ENCODE measurements around the gene SHBG.
"Not testable (repeated sequence)": the region's sequence is repeated elsewhere in the genome, so short reads cannot be mapped to it uniquely, and the experiment has no call there.

SHBG gene

DNA sequence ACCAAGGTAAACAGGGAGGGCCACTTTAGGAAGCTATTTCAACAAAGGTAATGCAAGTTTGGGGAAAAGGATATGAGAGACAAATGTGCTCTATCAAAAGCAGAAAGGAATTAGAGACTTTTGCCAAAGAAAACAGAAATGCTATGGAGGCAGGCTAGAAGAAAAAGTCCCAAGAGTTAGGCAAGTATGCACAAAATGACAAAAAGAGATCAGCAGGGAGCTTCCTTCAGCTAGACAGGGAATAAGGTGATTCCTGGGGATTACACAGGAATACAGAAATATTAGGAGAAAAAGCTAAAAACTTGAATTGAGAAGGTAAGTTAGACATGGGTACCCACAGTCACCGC, 17.7 kb upstream of the SHBG start:
- DNase-seq = no peak

DNA sequence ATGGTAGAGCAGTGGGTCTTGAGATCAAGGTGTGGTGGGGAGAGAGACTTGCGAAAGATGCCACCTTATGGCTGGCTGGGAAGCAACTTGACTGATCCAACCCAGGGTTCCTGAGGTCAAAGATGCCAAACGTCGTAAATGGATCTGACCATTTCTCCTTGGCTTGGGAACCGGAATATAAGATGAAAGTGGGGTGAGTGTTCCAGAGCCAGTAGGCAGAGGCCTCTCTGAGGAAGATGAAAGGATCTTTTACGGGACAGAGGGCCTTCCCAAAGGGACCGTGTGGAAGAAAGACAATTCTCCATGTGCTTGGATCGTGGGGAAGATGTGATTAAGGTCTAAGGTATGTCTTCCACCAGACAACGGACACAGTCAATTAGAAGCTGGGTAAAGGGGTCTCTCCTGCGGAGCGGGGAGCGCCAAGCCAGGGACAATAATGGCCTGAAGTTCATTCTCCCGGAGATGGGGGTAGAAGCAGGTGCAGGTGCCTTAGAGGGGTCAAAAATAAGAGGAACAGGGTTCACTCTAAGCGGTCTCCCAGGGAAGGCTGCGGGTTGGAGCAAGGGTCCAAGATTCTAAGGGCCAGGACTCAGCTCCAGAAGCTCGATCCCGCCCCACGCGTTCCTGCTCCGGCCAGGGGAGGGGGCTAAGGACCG, 16.0 kb upstream of the SHBG start:
- DNase-seq = no peak

DNA sequence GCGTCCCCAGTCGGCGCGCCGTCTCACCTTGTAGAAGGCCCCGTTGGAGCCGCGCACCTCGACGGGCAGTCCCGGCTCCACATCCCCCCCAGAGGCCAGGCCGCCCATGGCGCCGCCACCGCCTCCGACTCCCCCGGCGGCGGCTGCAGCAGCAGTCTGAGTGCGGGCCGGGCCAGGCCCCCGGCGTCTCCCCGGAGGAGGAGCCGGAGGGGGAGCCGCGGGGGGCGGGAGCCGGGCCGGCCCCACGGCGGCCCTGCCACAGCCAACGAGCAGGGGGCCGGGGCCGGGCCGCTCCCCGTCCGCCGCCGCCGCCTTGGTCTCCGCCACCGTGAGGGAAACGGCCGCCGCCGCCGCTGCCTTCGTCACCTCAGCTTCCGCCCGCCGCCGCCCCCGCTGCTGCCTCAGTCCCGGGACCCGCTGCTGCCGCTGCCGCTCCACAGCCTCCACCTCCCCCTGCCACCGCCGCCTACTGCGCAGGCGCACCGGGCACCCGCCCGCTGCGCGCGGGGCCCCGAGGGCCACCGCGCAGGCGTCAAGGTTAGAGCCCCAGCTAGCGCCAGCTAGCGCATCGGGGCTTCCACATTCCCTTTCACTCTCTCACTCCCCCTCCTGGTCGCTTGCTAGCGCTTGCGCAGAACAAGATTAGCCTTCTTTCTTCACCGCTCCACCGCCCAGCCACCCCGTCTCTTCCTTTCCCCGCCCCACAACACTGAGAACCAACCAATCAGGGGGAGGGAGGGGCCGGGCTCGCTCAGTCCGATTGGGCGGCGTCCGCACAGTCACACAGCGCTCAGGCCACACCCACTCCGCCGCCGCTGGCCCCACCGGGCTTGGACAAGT, 15.3 kb upstream of the SHBG start, which contains the start of gene FXR2:
TSS of gene FXR2 (minus strand) at position 473 of the 840 bp plus-strand sequence. CDS start at position 108, 365 bp downstream.
- peak; percentile 98 for DNase-seq

DNA sequence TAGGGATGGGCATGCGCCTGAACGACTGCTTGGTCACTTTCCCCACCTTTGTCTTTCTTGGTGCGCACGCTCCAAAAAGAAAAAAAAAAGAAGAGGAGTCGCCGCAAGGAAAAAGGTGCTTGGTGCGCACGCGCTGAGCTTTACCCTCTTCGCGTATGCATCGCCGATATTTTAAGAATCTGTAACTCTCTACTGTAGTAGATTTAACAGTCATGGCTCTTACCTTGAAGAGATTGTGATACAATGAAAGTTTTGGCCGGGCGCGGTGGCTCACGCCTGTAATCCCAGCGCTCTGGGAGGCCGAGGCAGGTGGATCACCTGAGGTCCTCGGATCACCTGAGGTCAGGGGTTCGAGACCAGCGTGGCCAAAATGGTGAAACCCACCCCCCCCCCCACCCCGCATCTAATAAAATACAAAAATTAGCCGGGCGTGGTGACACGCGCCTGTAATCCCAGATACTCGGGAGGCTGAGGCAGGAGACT, 14.6 kb upstream of the SHBG start:
- DNase-seq = no peak

DNA sequence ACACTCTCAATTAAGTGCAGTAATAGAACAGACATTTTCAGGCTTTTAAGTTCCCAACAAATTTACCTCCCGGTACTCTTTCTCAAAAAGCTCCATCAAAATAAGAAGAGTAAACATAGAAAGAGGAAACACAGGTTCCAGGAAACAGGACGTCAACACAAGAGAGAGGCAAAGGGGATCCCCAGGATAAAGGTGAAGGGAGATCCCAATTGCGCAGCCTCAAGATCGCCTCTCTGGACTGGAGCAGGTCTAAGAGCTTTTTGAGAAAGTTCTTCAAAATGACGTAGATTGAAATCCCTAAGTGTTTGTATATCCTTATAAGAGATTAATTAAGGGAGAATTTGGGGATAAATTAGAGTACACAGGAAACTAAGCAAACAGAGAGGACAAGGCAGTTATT, 11.3 kb upstream of the SHBG start:
- DNase-seq = no peak

DNA sequence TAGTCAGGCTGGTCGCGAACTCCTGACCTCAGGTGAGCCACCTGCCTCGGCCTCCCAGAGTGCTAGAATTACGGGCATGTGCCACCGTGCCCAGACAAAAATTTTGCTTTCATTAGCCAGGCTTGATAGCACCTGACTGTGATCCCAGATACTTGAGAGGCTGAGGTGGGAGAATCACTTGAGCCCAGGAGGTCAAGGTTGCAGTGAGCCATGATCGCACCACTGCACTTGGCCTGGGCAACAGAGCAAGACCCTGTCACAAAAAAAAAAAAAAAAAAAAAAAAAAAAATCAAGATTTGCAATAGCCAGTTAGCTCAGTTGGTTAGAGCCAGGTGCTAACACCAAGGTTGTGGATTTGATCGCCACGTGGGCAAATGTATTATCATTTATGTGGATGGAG, 9.1 kb upstream of the SHBG start:
- DNase-seq = no peak

DNA sequence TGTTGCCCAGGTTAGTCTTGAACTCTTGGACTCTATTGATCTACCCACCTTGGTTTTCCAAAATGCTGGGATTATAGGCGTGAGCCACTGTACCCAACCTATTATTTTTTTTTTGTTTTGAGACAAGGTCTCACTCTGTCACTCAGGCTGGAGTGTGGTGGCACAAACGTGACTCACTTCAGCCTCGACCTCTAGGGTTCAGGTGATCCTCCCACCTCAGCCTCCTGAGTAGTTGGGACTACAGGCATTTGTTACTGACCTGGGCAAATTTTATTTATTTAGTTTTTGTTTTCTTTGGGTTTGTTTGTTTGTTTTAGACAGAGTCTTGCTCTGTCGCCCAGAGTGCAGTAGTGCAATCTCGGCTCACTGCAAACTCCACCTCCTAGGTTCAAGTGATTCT, 6.3 kb upstream of the SHBG start:
- no peak for DNase-seq

DNA sequence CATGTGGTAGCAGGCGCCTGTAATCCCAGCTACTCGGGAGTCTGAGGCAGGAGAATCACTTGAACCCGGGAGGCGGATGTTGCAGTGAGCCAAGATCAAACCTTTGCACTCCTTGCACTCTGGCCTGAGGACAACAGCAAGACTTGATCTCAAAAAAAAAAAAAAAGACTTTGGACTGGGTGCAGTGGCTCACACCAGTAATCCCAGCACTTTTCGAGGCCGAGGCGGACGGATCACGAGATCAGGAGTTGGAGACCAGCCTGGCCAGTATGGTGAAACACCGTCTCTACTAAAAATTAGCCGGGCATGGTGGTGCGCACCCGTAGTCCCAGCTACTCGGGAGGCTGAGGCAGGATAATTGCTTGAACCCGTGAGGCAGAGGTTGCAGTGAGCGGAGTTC, 4.2 kb upstream of the SHBG start:
- not testable (repeated sequence) for DNase-seq

DNA sequence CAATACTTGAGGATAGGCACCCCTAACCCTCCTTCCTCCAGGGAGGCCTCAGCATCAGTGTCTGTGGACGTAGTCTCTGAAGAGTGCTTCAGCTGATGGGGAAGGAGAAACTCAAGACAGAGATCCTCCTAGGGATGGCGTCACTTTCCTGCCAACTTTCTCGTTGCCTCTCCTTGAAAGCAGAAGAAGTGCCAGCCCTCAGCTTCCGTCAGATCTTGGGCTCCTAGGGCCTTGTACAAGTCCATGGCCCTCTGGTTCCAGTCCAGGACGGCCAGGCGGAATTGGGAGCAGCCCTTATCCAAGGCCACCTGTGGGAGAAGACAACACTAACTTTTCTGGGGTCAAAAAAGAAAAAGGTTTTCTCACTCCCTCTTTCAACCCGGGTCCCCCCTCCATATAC, 3.6 kb upstream of the SHBG start:
- DNase-seq = no peak

DNA sequence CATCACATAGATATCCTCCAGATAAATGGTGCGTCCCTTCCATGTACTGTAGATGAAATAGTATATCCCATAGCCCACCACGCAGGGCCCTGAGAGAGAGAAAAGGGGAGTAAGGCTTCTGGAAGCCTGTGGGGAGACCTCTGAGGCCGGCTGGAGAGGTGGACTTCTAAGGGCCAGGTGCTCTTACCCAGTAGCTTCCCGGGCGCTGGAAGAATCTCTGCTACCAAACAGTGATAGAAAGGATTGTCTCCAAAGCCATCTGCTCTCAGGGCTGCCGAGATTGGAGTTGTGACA, 3.0 kb upstream of the SHBG start:
- DNase-seq = no peak

DNA sequence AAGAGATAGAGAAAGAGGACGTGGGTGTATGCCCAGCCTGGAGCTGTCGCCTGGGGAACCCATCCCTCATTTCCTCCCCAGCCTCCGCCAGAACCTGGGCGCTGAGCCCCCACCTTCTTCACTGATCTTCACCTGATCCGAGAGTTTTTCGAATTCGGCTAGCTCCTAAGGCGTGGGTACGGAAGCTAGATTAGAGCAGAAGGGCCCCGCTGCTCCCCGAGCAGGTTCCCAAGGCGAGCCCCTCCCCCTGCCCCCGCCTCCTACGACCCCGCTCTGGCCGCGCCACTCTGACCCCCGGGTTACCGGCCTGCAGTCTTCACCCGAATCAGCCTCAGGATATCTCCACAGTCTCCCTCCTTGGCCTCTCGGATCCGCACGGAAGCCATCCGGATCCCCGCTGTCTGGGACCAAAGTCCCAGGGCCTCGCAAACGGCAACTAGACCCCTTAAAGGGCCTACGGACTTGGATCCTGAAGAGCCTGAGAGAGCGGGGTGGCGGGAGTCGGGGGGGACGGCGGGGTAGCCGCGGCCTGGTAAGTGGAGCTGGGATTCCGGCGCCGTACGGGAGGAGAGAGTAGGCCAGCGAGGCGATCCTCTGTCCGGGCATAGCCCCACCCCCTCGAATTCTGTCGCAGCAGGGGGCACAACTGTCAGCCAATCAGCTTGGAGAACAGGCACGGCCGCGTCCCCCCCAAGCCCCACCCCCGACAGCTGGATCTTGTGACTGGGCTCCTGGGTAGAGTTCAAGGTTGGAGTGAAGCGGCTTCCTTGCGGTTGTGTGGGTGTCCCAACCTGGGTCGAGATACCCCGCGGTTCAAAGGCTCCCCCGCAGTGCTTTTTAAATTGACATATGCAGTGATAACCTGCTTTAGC, 2.4 kb upstream of the SHBG start, which contains the start of gene SAT2:
TSS of gene SAT2 (minus strand) at position 572 of the 872 bp plus-strand sequence. CDS start at position 386, 186 bp downstream.
- peak; percentile 88 for DNase-seq

DNA sequence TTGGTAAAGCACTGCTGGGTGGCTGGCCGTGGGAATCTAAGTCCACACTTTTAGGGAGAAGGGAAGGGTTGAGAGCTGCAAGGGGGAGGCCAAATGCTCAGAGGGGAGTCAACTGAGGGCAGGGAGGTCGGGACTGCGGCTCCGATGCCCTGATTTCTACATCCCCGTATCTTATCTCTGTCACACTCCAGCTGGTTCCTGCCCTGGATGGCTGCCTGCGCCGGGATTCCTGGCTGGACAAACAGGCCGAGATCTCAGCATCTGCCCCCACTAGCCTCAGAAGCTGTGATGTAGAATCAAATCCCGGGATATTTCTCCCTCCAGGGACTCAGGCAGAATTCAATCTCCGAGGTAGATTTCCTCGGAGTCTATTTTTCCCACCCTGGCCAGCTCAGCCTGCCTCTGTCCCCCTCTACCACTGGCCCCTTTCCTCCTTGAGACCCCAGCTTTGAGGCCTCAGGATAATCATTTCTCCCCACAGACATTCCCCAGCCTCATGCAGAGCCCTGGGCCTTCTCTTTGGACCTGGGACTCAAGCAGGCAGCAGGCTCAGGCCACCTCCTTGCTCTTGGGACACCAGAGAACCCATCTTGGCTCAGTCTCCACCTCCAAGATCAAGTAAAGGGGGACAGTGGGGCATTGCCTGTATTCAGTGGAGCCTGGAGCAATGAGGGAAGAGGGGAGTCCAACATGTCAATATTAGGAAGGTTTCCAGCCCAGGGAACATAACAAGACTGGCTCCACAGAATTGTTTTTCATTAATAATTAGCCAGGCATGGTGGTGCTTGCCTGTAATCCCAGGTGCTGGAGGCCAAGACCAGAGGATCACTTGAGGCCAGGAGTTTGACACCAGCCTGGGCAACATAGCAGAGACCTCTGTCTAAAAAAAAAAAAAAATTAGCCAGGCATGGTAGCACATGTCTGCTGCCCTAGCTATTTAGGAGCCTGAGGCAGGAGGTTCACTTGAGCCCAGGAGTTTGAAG, 1.8 kb downstream of the SHBG start:
- DNase-seq = no peak

DNA sequence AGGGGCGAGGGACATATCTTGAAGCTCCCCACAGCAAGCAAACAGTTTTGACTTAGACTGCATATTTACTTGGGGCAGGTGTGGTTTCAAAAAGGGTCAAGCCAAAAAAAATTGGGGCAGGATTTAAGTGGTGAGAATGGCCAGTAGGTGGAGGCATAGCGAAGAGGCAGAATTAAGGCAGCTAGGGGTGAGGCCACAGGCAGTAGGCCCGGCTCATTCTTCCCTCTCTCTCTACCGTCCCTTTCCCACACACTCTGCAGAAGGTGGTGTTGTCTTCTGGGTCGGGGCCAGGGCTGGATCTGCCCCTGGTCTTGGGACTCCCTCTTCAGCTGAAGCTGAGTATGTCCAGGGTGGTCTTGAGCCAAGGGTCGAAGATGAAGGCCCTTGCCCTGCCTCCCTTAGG, 2.6 kb downstream of the SHBG start:
- DNase-seq = no peak

DNA sequence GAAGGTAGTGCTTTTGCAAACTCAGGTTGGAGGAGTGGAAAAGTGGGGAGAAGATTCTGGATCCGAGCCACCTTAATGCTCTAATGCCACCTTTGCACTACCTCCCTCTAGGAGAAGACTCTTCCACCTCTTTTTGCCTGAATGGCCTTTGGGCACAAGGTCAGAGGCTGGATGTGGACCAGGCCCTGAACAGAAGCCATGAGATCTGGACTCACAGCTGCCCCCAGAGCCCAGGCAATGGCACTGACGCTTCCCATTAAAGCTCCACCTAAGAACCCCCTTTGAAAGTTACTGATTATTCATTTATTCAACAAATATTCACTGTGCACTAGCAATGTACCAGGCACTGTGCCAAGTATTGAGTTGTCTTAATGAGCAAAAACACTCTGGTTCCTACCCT, 3.2 kb downstream of the SHBG start:
- no peak for DNase-seq

DNA sequence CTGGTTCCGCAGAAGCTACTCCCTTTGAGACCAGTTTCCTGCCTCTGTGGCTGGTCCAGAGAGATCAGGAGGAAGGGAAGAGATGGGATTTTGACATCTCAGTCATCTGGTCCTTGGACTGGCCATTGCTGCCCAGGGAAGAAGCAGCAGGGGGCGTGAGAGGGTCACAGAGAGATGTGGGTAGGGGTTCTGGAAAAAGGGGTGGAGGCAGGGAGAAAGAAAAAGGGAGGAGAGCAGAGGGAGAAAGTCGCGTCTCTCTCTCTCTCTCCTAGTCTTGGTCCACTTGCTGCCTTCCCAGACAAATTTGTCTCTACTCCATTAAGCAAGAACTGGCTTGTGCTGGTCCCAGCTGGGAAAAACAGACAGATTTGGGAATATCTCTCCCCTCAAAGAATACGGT, 4.4 kb downstream of the SHBG start:
- DNase-seq = no peak

DNA sequence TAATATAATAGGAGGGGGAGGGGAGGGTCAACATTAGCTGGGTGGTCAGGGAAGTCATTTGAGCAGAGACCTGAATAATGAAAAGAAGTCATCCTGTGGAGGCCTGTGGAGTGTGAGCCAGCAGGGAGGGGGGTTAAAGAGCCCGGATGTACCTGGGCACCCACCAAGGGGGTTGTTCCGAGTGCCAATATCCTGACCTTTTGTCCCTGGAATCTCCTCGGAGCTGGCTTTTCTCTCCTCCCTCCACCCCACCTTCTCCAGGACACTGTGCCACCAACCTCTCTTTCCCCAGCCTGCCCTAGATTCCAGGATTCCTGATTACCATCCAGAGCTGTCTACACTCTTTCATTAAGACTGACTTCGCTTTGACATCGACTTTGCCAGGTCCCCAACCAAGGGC, 6.2 kb downstream of the SHBG start:
- no peak for DNase-seq

DNA sequence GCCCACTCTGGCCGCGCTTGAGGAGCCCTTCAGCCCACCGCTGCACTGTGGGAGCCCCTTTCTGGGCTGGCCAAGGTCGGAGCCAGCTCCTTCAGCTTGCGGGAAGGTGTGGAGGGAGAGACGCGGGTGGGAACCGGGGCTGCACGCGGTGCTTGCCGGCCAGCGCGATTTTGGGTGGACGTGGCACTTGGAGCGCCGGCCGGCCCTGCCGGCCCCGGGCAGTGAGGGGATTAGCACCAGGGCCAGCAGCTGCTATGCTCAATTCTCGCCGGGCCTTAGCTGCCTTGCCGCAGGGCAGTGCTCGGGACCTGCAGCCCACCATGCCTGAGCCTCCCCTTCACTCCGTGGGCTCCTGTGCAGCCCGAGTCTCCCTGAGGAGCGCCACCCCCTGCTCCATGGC, 10.8 kb downstream of the SHBG start:
- DNase-seq = no peak

DNA sequence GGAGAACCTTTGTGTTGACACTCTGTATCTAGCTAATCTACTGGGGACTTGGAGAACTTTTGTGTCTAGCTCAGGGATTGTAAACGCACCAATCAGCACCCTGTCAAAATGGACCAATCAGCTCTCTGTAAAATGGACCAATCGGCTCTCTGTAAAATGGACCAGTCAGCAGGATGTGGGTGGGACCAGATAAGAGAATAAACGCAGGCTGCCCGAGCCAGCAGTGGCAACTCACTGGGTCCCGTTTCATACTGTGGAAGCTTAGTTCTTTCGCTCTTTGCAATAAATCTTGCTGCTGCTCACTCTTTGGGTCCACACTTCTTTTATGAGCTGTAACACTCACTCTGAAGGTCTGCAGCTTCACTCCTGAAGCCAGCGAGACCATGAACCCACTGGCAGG, 11.7 kb downstream of the SHBG start:
- DNase-seq = not testable (repeated sequence)

DNA sequence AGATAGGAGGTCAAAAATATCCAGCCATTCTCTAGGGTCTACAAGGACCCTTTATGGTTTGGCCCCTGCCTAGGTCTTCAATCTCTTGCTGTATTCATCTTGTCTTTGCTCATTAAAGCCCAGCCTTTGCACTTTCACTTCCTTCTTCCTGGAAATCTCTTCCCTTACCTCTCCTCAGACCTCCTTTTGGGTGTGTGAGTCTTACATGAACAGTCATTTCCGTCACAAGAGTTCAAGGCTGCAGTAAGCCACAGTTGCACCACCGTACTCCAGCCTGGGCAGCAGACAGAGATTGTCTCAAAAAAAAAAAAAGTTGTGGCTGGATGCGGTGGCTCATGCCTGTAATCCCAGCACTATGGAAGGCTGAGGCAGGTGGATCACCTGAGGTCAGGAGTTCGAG, 14.8 kb downstream of the SHBG start:
- DNase-seq = no peak

DNA sequence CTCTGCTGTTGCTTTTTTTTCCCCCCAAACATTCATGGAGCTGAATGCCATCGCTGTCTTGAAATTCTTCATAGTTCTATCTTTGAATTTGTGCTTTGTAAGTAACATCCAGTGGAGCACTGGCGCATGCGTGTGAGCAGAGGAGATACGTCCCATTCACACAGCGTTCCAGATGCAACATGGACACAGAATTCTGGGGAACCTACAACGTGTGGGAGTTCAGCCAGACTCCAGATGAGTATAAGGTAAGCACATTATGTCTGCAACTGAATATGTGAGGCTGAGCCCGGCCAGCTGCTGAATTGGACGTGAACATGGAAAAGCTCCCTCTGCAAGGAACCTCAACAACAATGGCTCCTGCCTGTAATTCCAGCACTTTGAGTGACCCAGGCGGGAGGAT, 16.5 kb downstream of the SHBG start:
- no peak for DNase-seq

DNA sequence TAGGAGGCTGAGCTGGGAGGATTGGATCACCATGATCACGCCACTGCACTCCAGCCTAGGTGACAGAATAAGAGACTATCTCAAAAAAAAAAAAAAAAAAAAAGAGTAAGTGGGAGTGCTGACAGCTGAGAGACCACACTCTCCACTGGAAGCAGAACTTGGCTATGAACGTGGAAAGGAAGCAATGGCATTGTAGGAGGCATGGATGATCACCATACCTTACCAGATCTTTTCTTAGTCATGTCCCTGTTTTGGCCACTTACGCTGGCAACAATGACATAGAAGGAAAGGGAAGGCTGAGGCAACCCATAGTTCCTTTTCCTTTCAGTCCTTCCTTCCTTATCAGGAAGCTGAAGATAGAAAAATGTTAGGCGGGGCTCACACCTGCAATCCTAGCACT, 17.1 kb downstream of the SHBG start:
- DNase-seq = no peak

DNA sequence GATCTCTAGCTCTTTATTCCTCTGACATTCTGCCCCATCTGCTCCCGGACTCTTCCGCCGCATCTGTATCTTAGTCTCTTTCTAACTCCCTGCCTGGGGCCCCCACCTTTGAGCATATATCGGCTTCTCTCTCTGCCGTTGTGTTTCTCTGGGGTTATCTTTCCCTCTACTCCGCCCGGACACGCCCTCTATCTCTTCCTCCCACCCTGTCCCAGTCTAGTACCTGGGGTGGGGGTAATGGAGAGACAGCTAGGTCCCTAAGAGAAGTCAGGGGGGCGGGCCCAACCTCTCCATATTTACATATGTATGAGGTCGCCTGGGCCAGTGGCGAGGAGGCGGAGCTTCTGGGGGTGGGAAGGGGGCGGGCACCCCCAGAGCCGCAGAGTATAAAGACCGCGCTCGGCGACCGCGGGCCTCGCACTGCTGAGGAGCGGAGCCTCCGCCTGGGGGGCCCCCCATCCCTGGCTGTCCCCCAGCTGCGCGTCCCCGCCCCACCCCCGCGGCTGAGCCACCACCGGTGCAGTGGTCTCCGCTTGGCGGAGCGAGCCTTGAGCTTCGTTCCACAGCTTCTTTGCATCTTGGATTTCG, 20.7 kb downstream of the SHBG start, which contains the start of gene ATP1B2:
TSS of gene ATP1B2 (plus strand) at position 418 of the 588 bp plus-strand sequence. CDS start 593 bp downstream, outside the sequence.
- DNase-seq = peak; percentile 79
